PC-9 (cell line): ENCODE data around the gene SLAMF8.

Experiments used
- EZH2 ChIP-seq: fragments of 200-600 bp; sonication (generic); IDR thresholded peaks from 2 replicates; pipeline ENCODE4 v1.8.0; 2017; ENCODE audit warnings: antibody characterized with exemption, low read depth
- TF ChIP-seq, protein P1 (sequence below): fragments of 200-600 bp; sonication (generic); conservative IDR thresholded peaks from 2 replicates; pipeline ENCODE4 v1.6.1; 2017; ENCODE audit warnings: mixed run types, antibody characterized with exemption, mild to moderate bottlenecking, moderate library complexity

DNA sequence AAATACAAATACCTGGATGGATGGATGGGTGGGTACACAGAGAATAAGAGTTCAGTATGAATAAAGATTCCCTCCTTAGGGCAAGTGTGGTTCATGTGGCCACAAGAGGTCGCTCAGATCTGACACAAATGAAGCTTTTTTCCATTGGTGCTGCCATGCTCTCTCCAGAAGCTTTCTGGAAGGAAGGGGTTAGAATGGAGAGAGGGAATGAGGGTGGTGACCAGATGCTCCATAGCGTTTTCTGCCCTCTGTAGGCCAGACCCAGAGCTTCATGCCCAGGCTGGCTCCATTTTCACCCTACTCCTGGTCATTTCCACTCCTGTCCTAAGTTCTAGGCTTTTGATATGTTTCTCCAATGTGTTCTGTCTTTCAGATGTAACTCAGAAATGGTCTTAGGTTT, 27.8 kb upstream of the SLAMF8 start:
- TF ChIP-seq, protein P1, sequence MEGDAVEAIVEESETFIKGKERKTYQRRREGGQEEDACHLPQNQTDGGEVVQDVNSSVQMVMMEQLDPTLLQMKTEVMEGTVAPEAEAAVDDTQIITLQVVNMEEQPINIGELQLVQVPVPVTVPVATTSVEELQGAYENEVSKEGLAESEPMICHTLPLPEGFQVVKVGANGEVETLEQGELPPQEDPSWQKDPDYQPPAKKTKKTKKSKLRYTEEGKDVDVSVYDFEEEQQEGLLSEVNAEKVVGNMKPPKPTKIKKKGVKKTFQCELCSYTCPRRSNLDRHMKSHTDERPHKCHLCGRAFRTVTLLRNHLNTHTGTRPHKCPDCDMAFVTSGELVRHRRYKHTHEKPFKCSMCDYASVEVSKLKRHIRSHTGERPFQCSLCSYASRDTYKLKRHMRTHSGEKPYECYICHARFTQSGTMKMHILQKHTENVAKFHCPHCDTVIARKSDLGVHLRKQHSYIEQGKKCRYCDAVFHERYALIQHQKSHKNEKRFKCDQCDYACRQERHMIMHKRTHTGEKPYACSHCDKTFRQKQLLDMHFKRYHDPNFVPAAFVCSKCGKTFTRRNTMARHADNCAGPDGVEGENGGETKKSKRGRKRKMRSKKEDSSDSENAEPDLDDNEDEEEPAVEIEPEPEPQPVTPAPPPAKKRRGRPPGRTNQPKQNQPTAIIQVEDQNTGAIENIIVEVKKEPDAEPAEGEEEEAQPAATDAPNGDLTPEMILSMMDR = peak; percentile 74
- no peak for TF ChIP-seq EZH2
